Progenitor cell of endocrine pancreas (in vitro differentiated cells): ENCODE results near the gene CPOX. TPM values are rescaled to one million over a fixed set of nuclear protein-coding genes. Genes with fewer than 3 reads are reported as not detected.
A peak's percentile ranks its signal among the peaks of the same experiment; 100 is the strongest.

ENCODE experiments used
- DNase-seq: peaks from one replicate; pipeline ENCODE4 v3.0.0; 2021; ENCODE audit warnings: low spot score; ENCODE audit not compliant: unreplicated experiment
- H3K27ac Mint-ChIP-seq: 2 replicates; pipeline ENCODE4 v1.8.0; 2021; ENCODE audit warnings: mild to moderate bottlenecking, moderate library complexity, mixed read lengths
- H3K27me3 Mint-ChIP-seq: 2 replicates; pipeline ENCODE4 v1.8.0; 2021; ENCODE audit warnings: mixed read lengths
- H3K36me3 Mint-ChIP-seq: 2 replicates; pipeline ENCODE4 v1.8.0; 2022; ENCODE audit warnings: mixed read lengths; ENCODE audit not compliant: insufficient read depth
- H3K4me1 Mint-ChIP-seq: 2 replicates; pipeline ENCODE4 v1.8.0; 2021; ENCODE audit warnings: low read depth, mixed read lengths
- H3K4me3 Mint-ChIP-seq: 2 replicates; pipeline ENCODE4 v1.8.0; 2021; ENCODE audit warnings: low read depth, mild to moderate bottlenecking, moderate library complexity, mixed read lengths
- H3K9me3 Mint-ChIP-seq: 2 replicates; pipeline ENCODE4 v1.8.0; 2021; ENCODE audit warnings: low read depth, mixed read lengths
- CTCF ChIP-seq: fragments of 200-600 bp; sonication (generic); IDR thresholded peaks from one replicate; pipeline ENCODE4 v1.5.0; 2021; ENCODE audit warnings: antibody characterized with exemption, mild to moderate bottlenecking; ENCODE audit not compliant: unreplicated experiment
- total RNA-seq: library from RNA; stranded (reverse); gene quantifications from 2 replicates; pipeline ENCODE4 v1.2.1, GENCODE V29; 2021

Gene CPOX
- total RNA-seq, 1 donor from 2014 or later = 24.4 TPM

- H3K27ac Mint-ChIP-seq = no peak overlapping the region
- H3K27me3 Mint-ChIP-seq = no peaks in the 10 kb centered on the region
- DNase-seq = no peak
- no peaks in the 10 kb centered on the region for H3K9me3 Mint-ChIP-seq
- no peak overlapping the region for H3K4me3 Mint-ChIP-seq
- no peak for TF ChIP-seq CTCF
- no peaks in the 10 kb centered on the region for H3K4me1 Mint-ChIP-seq
- no peaks in the 10 kb centered on the region for H3K36me3 Mint-ChIP-seq
Measured at GRCh38 chr3:98534168-98534567, 59.2 kb downstream of the CPOX start.

- H3K4me3 Mint-ChIP-seq = no peak overlapping the region
- no peaks in the 10 kb centered on the region for H3K36me3 Mint-ChIP-seq
- no peaks in the 10 kb centered on the region for H3K9me3 Mint-ChIP-seq
- H3K27ac Mint-ChIP-seq = peak overlapping the region; percentile 71
- no peak for TF ChIP-seq CTCF
- H3K4me1 Mint-ChIP-seq = peaks cover 4% of the 10 kb centered on the region
- no peak for DNase-seq
- H3K27me3 Mint-ChIP-seq = no peaks in the 10 kb centered on the region
Measured at GRCh38 chr3:98532709-98533571, 60.5 kb downstream of the CPOX start.

GRCh38 chr3:98532275-98532637, 61.2 kb downstream of the CPOX start:
- no peak overlapping the region for H3K4me3 Mint-ChIP-seq

GRCh38 chr3:98531622-98532274, 61.7 kb downstream of the CPOX start, which contains the start of gene GPR15:
Gene GPR15 (plus strand): TSS chr3:98531978. CDS start chr3:98532034, 56 bp downstream.
- H3K9me3 Mint-ChIP-seq = no peaks in the 10 kb centered on the region
- H3K36me3 Mint-ChIP-seq = no peaks in the 10 kb centered on the region
- no peak for DNase-seq
- no peak for TF ChIP-seq CTCF
- H3K27ac Mint-ChIP-seq = peak within 1 kb of the TSS; percentile 71
- peaks cover 4% of the 10 kb centered on the region for H3K4me1 Mint-ChIP-seq
- no peak within 1 kb of the TSS for H3K4me3 Mint-ChIP-seq
- H3K27me3 Mint-ChIP-seq = no peaks in the 10 kb centered on the region

More at GRCh38 chr3:98532275-98532637, 61.2 kb downstream of the CPOX start:
- DNase-seq = no peak
- Mint-ChIP-seq H3K27ac (no peak overlapping the region), H3K9me3 (no peaks in the 10 kb centered on the region), H3K27me3 (no peaks in the 10 kb centered on the region), H3K36me3 (no peaks in the 10 kb centered on the region), H3K4me1 (peaks cover 4% of the 10 kb centered on the region)
- no peak for TF ChIP-seq CTCF

GRCh38 chr3:98530676-98531075, 62.7 kb downstream of the CPOX start:
- Mint-ChIP-seq H3K27ac (no peak overlapping the region), H3K4me3 (no peak overlapping the region), H3K27me3 (no peaks in the 10 kb centered on the region), H3K9me3 (no peaks in the 10 kb centered on the region), H3K4me1 (peaks cover 4% of the 10 kb centered on the region), H3K36me3 (no peaks in the 10 kb centered on the region)
- no peak for DNase-seq
- no peak for TF ChIP-seq CTCF
